Activated B cell treated with CpG ODN at 0.5 μM for 24 hours (primary cell): ENCODE data around the gene PCCB. TPM values are rescaled to one million over a fixed set of nuclear protein-coding genes. Genes with fewer than 3 reads are reported as not detected.

Source experiments
- ATAC-seq: fragments of 200-7000 bp; cut with Tn5 transposase; one replicate; pipeline ENCODE4 v1.10.0; 2021; ENCODE audit warnings: low read depth, mild to moderate bottlenecking, moderate library complexity
- CTCF ChIA-PET: fragments of 350-600 bp; sonication (Branson Sonifier 250); formaldehyde crosslinking; loops from one replicate; lab custom pipeline; 2021; ENCODE audit warnings: antibody characterized with exemption; lab: Charles Lee
- POLR2A ChIA-PET: fragments of 350-600 bp; sonication (Branson Sonifier 250); formaldehyde crosslinking; loops from one replicate; lab custom pipeline; 2021; ENCODE audit warnings: antibody characterized with exemption; lab: Charles Lee
- DNase-seq: peaks from one replicate; pipeline ENCODE4 v3.0.0; 2022
- H3K27ac Mint-ChIP-seq: one replicate; pipeline ENCODE4 v1.8.0; 2020; ENCODE audit warnings: mixed read lengths
- H3K27me3 Mint-ChIP-seq: one replicate; pipeline ENCODE4 v1.8.0; 2021; ENCODE audit warnings: mixed read lengths
- H3K36me3 Mint-ChIP-seq: one replicate; pipeline ENCODE4 v1.8.0; 2021; ENCODE audit warnings: low read depth, mixed read lengths
- H3K4me1 Mint-ChIP-seq: one replicate; pipeline ENCODE4 v1.8.0; 2021; ENCODE audit warnings: mixed read lengths
- H3K4me3 Mint-ChIP-seq: one replicate; pipeline ENCODE4 v1.8.0; 2020; ENCODE audit warnings: mild to moderate bottlenecking, mixed read lengths
- H3K9me3 Mint-ChIP-seq: one replicate; pipeline ENCODE4 v1.8.0; 2020; ENCODE audit warnings: mixed read lengths
- intact Hi-C: fragments of 100-400 bp; cut with micrococcal nuclease; formaldehyde crosslinking; loops from one replicate; pipeline ENCODE4 v1.15.1; 2024
- total RNA-seq: library from RNA; stranded (reverse); gene quantifications from 2 replicates; pipeline ENCODE4 v1.2.3, GENCODE V29; 2022
- TF ChIP-seq, protein P1 (sequence below): fragments of 200-600 bp; IDR thresholded peaks from one replicate; pipeline ENCODE4 v1.8.0; 2022; ENCODE audit warnings: antibody characterized with exemption, mild to moderate bottlenecking

Gene PCCB
- total RNA-seq, 1 donor from 2014 or later, result 31.2 TPM

DNA sequence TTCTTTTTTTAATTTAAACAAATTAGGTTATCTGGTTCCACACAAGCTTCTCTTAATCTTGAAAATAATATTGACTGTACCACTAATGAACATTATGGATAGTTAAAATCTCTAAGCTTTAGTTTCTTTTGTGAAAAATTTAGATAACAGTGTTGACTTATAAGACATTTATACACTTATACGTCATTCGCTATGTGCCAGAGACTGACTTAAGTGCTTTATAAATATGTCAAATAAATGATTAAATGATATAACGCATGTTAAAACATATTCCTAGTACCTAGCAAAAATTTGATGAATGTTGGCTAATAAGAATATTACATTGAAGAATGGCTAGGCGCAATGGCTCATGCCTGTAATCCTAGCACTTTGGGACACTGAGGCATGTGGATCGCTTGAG is 96.3 kb downstream of the PCCB start:
- CTCF ChIA-PET, result no interaction called here
- Mint-ChIP-seq H3K27ac (no peak overlapping the region), H3K36me3 (peaks cover 55% of the 10 kb centered on the region), H3K27me3 (no peaks in the 10 kb centered on the region), H3K4me3 (no peak overlapping the region), H3K9me3 (no peaks in the 10 kb centered on the region), H3K4me1 (no peaks in the 10 kb centered on the region)
- intact Hi-C loops, result no loop called here
- POLR2A ChIA-PET, result no interaction called here
- DNase-seq, result no peak
- ATAC-seq, result no peak
- TF ChIP-seq, protein P1, sequence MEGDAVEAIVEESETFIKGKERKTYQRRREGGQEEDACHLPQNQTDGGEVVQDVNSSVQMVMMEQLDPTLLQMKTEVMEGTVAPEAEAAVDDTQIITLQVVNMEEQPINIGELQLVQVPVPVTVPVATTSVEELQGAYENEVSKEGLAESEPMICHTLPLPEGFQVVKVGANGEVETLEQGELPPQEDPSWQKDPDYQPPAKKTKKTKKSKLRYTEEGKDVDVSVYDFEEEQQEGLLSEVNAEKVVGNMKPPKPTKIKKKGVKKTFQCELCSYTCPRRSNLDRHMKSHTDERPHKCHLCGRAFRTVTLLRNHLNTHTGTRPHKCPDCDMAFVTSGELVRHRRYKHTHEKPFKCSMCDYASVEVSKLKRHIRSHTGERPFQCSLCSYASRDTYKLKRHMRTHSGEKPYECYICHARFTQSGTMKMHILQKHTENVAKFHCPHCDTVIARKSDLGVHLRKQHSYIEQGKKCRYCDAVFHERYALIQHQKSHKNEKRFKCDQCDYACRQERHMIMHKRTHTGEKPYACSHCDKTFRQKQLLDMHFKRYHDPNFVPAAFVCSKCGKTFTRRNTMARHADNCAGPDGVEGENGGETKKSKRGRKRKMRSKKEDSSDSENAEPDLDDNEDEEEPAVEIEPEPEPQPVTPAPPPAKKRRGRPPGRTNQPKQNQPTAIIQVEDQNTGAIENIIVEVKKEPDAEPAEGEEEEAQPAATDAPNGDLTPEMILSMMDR, result no peak

DNA sequence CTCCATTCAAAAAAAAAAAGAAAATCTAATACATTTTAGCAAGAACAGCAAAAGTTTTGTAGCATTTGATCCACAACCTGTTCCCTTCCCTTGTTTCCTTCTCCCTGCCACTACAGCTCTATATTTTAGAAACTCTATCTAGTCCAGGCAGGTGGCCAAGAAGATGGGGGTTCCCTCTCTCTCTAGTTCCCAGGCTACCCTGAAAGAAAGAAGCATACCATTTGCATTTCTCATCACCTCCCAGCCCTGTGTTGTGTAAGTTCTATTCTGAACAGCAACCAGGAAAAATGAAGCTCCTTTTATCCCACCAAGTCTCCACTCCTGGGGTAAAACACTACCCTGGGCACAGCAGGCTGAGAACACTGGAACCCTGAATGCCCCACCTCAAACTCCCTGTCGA is 100.0 kb downstream of the PCCB start:
- CTCF ChIA-PET, result interaction anchor here (2.8 kb wide), 1 partner anchor 664 kb away, joined by 13 read pairs; no protein-coding TSS in a partner anchor
- TF ChIP-seq, protein P1, result no peak
- ATAC-seq, result no peak
- H3K4me1 Mint-ChIP-seq, result peaks cover 3% of the 10 kb centered on the region
- H3K27ac Mint-ChIP-seq, result no peak overlapping the region
- H3K36me3 Mint-ChIP-seq, result peaks cover 39% of the 10 kb centered on the region
- H3K9me3 Mint-ChIP-seq, result no peaks in the 10 kb centered on the region
- H3K4me3 Mint-ChIP-seq, result no peak overlapping the region
- H3K27me3 Mint-ChIP-seq, result no peaks in the 10 kb centered on the region
- POLR2A ChIA-PET, result no interaction called here
- intact Hi-C loops, result loop anchor here (5.0 to 10.0 kb wide), 3 partner anchors 273 to 665 kb away; partner anchors contain the start of gene STAG1
- no peak for DNase-seq

DNA sequence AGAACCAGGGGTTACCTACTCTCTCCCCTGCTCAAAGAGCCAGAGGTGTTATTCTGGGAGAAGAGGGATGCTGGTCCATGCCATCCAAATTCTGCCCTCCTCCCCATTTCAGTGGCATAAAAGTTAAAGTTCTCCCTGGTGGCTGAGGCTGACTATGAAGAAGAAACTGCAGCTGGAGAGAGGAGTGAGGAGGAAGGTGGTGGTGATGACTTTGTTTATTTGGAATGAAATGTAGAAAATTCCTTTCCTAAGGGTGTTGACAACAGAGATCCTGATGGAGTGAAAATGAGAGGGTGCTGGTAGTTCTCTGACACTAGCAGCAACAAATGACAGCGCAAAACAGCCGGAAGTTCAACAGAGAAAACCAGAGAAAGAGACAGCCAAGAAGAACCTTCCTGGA is 100.4 kb downstream of the PCCB start:
- CTCF ChIA-PET, result interaction anchor here (2.8 kb wide), 1 partner anchor 663 kb away, joined by 13 read pairs; no protein-coding TSS in a partner anchor
- no peaks in the 10 kb centered on the region for H3K27me3 Mint-ChIP-seq

DNA sequence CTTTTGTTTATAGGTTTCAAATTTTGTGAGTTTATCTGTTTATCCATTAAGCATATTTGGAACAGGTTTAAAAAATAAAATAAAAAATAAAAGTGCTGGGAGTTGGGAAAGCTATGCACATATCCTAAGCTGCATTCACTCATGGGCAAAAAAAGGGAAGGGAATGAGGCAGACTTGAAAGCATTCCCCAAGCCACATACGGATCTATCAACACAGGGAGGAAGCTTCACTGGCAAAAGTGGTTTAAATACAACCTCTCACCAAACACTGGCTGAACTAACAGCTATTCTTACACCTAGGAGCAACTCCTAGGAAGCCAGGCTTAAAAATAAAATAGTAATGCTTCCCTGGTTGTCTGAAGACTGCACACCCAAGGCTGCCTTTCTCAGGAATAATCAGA is 101.2 kb downstream of the PCCB start:
- intact Hi-C loops, result loop anchor here (5.0 to 10.0 kb wide), 3 partner anchors 274 to 663 kb away; partner anchors contain the start of gene STAG1
- peaks cover 7% of the 10 kb centered on the region for H3K9me3 Mint-ChIP-seq
- ATAC-seq (no peak), DNase-seq (no peak)
- H3K36me3 Mint-ChIP-seq, result peaks cover 42% of the 10 kb centered on the region
- ChIA-PET POLR2A (no interaction called here), CTCF (interaction anchor here (0.6 to 2.8 kb wide), 6 partner anchors 15 to 662 kb away, joined by 3 to 13 read pairs (median 4); partner anchors contain the start of gene STAG1)
- TF ChIP-seq, protein P1, result no peak
- H3K27ac Mint-ChIP-seq, result no peak overlapping the region
- H3K4me3 Mint-ChIP-seq, result no peak overlapping the region
- H3K27me3 Mint-ChIP-seq, result no peaks in the 10 kb centered on the region
- peaks cover 5% of the 10 kb centered on the region for H3K4me1 Mint-ChIP-seq

More for the DNA sequence above, 100.4 kb downstream of the PCCB start:
- POLR2A ChIA-PET, result no interaction called here
- H3K27ac Mint-ChIP-seq, result no peak overlapping the region
- peaks cover 3% of the 10 kb centered on the region for H3K9me3 Mint-ChIP-seq
- intact Hi-C loops, result loop anchor here (5.0 to 10.0 kb wide), 3 partner anchors 273 to 664 kb away; partner anchors contain the start of gene STAG1
- ATAC-seq (no peak), DNase-seq (no peak)
- TF ChIP-seq, protein P1, result no peak
- H3K4me1 Mint-ChIP-seq, result peaks cover 3% of the 10 kb centered on the region
- no peak overlapping the region for H3K4me3 Mint-ChIP-seq
- H3K36me3 Mint-ChIP-seq, result peaks cover 40% of the 10 kb centered on the region

DNA sequence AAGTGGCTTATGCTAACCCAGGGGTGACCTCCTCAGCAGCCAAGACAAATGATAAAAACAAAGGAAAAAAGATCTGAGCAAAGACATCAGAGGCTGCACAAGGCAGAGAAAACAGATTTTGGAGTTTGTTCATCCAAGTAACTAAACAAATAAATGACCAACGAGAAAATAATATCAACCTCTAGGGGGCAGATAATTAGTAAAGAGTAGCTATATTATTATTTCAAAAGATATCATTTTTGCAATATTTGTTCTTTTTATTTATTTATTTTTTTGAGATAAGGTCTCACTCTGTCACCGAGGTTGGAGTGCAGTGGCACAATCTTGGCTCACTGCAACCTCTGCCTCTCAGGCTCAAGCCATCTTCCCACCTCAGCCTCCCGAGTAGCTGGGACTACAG is 101.8 kb downstream of the PCCB start:
- intact Hi-C loops, result loop anchor here (5.0 to 10.0 kb wide), 3 partner anchors 275 to 663 kb away; partner anchors contain the start of gene STAG1
- no peak for DNase-seq
- no peak overlapping the region for H3K27ac Mint-ChIP-seq
- H3K4me1 Mint-ChIP-seq, result peaks cover 5% of the 10 kb centered on the region
- peaks cover 42% of the 10 kb centered on the region for H3K36me3 Mint-ChIP-seq
- no peaks in the 10 kb centered on the region for H3K27me3 Mint-ChIP-seq
- no peak overlapping the region for H3K4me3 Mint-ChIP-seq
- TF ChIP-seq, protein P1, result no peak
- ChIA-PET CTCF (interaction anchor here (0.6 to 2.8 kb wide), 4 partner anchors 275 to 662 kb away, joined by 3 to 13 read pairs (median 4); partner anchors contain the start of gene STAG1), POLR2A (no interaction called here)
- ATAC-seq, result no peak
- peaks cover 7% of the 10 kb centered on the region for H3K9me3 Mint-ChIP-seq
